HG03175 (cell line): ENCODE measurements around the gene RIN2.
"Not testable (repeated sequence)": the region's sequence is repeated elsewhere in the genome, so short reads cannot be mapped to it uniquely, and the experiment has no call there.

Experiments used
- ATAC-seq: cut with Tn5 transposase; IDR thresholded peaks from one replicate; pipeline ENCODE4 v1.9.1; 2021; ENCODE audit warnings: mild to moderate bottlenecking, moderate library complexity; ENCODE audit not compliant: unreplicated experiment

The RIN2 gene

DNA sequence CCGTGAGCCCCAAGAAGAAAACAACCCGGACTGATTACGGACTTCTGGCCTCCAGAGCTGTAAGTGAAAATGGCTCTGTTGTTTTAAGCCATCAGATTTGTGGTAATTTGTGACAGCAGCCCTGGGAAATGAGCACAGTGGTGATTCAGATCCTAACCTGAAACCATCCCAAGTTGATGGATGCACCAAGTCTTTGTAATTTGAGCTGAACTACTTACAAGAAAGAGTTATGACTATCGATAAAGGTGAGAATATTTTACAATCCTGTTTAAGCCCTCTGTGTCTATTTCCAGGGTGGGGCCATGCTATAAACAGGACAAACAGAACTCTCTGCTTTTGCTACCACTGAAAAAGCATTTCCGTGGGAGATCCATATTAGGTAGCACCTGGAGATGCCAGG lies 19.1 kb upstream of the RIN2 start:
- ATAC-seq: no peak

DNA sequence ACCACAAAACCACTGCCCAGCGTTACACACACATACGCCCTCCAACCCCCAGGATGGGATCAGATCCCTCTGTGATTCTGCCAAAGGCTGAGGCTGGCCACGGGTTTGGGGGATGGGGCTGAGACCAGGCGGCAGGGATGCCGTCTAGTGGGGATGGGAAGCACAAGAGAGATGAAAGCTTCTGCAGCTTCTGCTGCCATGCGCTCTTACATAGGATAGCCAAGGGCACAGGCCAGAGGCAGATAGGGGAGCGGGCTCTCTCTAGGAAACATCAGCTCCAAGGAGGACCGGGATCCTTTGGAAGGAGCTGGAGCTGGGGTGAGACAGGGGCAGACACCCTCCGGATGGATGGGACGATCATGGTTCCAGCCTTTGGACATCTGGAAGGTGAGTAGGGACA lies 18.7 kb upstream of the RIN2 start:
- ATAC-seq: no peak

DNA sequence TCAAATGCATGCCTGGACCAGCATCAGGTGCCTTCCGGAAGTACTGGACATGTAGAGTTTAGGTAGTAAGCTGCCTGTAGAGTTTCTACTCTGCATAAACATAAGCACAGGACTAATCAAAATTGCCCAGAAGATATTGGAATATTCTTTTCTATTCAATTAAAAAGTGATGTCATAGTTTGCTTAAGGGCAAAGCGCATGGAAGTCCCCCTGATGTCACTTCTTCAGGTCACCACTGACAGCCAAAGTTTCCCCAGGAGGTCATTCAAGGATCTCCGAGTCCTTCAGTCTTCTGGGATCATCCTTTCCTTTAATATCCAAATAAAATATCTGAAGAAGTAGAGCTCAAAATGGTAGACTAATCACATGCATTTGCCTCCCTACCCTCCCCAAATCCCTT lies 17.5 kb upstream of the RIN2 start:
- no peak for ATAC-seq

DNA sequence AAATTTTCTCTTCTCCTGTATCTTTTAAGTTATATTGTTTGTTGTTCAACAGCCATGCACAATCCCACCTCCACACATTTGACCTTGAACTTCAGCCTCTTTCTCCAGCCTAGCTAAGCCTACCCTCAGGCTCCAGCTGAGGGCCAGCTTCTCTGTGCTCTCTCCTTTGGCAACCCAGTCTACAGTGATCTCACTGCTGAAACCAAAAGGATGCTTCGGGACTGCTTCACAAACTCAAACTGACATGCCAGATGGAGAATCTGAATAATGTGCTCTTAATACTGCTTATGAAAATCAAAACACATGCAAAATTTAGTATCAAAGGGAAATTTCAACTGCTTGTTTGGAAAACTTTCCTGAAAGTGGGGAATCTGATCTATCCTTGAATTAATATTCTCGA lies 16.1 kb upstream of the RIN2 start:
- no peak for ATAC-seq

DNA sequence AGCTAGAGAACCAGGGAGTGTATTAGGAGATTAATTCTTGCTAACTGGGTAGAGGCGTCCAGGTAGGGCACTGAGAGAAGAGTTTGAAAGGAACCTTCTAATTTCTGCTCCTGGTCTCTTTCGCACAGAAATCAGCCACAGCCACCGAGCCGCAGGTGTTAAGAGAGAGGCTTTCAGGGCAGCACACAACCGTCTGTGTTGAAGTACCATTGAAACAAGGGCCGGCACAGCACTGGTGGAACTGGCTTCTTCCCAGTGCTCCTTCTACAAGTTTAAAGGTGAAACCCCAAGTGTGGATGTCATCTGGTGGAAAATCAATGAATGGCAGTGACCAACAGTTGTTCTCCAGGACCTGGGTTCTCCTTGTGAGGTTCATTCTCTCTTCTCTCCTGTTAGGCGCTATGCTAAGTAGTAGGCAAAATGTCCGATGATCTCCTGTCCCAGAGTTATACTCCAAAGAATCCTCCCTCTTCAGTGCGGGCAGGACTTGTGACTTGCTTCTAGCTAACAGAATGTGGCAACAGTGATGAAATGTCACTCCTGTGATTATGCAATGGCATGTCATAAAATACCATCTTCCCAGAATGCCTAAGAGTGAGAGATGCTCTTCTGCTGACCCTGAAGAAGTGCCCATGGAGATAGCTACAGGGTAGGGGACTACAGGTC lies 15.0 kb upstream of the RIN2 start:
- ATAC-seq: no peak

DNA sequence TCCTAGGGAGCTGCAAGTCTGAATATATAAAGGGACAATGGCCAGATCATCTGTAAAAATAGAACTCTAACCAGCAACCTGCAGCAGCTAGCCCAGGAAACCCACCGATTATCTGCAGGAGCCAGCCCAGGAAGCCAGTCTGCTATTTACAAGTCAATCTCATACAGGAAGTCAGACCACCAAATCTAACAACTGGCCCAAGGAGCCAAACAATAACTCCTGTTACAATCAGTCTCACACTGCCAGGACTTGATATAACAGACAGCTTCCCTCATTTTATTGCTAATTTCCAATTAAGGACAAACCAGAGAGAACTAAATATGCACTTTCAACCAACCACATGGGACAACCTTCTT lies 14.4 kb upstream of the RIN2 start:
- ATAC-seq: no peak

DNA sequence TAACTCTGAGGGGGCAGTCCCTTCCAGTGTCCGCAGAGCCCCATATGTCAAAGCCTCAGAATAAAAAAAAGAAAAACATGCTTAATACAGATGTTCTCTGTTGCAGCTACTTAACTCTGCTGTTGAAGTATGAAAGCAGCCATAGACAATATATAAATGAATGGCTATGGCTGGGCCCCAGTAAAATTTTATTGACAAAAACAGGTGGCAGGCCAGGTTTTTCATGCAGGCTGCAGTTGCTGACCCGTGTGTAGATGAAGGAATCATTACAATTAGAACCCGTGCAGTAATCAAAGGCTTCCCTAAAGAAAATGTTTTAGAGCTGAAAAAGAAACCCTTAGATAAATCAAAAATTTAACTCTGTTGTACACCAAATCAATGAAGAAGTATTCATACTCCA lies 13.0 kb upstream of the RIN2 start:
- ATAC-seq: no peak

DNA sequence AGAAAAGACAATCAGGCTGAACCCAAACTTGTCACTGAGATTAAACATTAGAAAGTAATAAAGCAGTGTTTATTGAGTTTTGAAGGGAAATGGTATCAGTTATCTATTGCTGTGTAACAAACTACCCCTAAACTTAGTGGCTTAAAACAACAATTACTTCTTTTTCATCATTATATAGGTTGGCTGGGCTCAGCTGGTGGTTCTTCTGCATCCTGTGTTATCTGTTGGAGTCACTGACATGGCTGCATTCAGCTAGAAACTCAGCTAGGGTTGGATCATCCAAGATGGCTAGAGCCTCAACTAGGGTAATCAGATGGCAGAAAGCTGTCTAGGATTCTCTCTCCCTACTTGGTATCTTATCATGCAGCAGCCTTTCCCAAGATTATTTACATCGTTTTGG lies 12.5 kb upstream of the RIN2 start:
- ATAC-seq: no peak

DNA sequence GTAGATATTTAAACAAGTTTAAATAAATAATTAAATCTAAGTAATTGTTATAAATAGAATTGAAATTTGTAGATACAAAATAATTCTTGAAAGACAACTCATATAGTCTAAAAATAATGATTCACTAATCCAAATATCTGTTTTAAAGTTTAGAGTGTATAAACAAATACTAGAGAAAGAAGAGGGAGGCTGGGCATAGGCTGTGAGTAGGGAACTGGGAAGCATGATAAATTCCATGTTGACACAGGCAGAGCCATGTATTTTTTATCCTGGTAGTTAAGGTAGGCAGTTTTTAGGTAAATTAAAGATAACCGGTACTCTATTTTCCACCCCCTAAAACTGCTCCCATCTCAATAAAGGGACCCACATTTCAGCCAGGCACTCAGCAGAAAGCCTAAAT lies 11.7 kb upstream of the RIN2 start:
- ATAC-seq: no peak

DNA sequence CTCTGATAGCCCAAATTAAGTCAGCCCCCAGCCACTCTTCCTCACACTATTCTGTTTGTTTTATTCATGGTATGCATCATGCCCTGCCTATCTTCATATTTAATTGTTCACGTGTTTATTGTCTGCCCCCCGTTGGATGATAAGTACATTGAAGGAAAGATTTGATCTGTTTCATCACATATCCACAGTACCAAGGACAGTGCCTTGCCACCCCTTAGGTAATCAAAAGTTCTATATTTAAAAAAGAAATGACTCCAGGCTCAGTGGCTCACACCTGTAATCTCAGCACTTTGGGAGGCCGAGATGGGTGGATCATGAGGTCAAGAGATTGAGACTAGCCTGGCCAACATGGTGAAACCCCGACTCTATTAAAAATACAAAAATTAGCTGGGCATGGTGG lies 10.2 kb upstream of the RIN2 start:
- no peak for ATAC-seq

DNA sequence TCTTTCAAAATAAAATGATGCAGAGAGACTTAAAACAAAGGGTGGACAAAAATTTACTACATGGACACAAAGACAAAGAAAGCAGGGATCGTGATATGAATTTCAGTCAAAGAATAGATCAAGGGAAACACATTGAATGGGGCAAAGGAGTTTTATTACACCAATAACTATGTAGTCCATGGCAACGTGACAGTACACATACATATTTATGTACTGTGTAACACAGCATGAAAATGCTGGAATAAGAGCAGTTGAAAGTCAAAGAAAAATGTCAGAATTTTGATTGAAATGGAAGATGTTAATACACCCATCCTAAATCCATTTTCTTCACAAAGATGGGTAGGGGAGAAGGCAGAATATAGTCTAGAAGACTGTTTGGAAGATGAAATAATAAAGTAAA lies 9.4 kb upstream of the RIN2 start:
- no peak for ATAC-seq

DNA sequence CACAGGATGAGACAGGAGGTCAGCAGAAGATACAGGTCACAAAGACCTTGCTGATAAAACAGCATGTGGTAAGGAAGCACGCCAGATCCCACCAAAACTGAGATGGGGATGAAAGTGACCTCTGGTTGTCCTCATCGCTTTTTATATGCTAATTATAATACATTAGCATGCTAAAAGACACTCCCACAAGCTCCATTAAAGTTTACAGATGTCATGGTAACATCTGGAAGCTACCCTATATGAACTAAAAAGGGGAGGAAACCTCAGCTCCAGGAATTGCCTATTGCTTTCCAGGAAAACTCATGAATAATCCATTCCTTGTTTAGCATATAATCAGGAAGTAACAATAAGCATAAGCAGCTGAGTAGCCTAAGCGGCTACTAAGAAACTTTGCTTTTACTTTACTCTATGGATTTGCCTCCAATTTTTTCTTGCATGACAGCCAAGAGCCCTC lies 8.4 kb upstream of the RIN2 start:
- ATAC-seq: no peak

DNA sequence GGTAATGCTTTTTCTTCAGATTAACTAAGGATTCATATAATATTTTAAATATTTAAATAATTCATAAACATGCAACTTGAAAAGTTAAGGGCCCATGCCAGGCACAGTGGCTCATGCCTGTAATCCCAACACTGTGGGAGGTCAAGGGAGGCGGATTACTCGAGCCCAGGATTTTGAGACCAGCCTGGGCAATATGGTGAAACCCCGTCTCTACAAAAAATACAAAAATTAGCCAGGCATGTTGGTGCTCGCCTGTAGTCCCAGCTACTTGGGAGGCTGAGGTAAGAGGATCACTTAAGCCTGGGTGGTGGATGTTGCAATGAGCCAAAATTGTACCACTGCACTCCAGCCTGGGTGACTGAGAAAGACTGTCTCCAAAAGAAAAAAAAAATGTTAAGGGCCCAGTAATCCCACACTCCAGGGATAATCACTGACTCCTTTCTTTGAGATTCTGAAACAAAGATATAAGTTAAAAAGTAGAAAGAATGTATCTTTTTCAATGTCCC lies 7.9 kb upstream of the RIN2 start:
- ATAC-seq: no peak

DNA sequence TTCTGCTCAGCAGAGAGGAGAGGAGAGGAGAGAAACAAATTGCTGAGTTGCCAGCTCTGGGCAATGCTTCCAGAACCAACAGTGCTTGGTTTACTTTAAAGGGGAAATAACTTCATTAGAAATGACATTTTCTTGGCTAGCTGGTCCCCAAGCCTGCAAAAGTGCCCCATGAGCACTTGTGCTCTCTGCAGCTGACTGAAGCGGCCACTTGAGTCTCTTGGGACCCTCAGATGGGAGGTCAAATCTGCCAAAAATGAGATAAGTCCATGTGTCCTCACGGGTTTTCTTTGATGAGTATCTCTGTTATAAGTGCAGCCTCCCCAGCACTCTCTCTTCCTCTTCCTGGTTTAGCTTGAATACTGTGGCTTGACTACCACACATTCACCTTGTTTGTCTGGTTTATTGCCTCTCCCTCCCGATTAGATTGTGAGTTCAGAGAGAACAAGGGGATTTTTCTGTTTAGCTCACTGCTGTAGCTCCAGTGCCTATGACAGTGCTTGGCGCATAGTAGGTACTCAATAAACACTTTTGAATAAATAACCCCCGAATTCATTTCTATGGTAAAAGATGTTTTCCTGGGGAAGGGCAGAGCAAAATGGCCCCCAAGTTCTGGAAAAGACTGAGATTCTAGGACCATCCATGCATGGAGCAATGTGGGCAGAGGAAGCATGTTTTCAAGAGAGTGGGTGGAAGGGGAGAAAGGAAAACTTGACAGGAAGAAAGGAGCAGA lies 7.0 kb upstream of the RIN2 start:
- ATAC-seq: no peak

DNA sequence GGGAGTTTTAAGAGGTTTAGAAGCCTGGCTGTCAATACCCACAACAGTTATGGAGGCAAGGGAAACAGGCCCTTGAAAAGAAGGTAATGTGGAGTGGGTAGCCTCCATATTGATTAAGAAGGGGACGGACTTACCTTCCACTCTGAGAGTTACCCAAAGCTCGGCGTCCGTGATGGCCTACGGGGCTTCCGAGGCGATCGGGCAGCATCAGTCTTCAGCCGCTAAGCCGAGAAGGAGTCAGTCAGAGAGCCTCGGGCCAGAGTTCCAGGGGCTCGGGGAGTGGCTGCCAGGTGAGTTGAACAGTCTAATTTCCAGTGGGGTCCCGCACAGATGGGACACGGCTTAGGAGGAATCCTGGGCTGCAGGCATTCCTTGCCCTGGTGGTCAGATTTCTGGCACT lies 3.9 kb upstream of the RIN2 start:
- ATAC-seq: not testable (repeated sequence)

DNA sequence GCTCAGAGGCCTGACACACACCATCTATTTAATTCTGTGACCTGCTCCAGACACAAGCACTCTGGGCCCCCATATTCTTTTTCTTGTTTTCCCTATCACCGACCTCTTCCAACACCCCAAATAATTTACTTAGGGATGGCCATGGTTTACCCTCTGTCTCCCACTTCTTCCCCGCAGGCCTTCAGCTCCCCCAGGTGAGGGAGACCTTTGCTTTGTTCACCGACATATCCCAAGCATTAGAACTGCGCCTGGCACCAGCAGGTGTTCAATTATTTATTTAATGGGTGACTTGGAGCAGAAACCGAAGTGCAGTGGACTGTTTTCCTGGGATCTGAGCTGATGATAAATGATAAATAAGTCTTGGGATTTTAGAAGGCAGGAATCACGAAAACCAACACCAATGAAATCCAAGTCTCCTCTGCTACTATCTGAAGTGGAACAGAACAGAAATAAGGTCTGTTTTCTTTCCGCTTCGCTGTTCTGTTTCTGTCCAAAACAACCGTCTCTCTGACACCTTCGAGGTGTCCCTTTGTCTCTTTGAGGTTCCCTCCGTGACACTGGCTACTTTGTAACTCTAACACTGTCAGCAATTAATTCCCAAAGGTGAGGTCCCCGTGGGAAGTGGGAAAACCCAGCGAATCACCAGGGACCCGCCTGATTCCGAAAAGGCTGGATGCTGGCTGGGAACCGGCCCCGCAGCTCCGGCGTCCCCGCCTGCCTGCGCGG lies 1.1 kb upstream of the RIN2 start:
- ATAC-seq: no peak

DNA sequence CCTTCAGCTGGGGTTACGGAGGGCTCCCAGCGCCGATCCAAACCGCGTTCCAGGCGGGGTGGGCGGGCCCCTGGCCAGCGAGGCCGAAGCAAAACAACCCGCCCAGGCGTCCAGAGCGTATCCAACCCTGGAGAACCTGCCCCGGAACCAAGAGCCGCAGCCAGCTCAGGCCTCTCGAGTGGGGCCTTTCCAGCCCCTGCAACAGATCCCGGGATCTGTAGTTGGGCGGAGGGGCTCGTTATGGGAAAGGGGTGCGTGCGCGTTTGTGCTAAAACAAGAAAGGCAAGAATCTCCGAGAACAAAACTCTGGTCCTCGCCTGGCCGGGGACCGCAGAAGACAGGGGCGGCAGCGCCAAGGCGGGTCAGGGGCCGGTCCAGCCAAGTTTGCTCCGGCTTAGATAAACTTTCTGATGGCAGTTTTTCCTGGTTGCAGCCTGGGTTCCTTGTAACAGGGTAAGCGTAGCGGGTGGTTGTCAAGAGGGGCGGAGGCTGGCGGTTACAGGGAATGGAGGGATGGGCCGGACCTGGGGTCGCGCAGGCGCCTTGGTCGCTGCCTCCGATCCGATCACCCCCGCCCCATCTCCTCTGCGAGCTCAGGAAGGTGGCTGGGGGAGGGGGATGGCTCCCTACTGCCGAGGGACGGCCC lies 448 bp upstream of the RIN2 start:
- no peak for ATAC-seq

DNA sequence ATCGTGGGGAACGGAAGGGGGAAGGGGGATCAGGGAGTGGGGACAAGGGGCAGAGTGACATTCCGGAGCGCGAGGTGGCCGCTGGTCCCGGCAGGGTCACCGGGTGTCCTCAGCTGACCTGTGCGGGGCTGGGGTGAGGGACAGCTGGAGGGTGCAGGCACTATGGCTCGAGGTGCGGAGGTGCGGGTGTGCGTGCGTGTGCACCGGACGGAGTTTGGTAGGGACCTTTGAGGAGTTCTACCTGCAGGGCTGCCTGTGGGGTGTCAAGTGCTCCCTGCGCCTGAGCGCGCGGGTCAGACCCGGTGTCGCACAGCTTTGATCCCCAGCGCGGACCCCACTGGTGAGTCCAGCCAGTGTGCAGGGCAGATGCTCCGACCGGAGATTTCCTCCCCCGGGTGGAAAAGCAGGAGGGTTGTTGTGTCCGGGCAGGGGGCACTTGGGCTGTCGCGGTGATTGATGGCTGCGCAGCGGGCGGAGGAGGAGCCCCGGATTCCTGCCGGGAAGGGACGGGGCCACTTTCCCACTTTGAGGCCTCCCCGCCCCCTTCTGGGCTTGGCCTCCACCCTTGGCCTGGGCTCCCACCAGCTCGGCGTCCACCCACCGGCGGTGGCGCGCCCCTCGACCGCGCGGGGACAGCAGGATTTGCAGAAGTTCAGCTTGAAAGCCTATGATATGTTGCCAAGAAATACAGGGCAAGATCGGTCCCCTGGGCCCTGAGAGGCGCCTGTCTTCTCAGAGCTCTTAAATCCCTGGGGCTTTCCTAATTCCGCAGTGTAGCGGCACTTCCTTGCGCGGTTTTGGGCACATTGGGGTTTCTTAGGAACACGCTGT lies 658 bp downstream of the RIN2 start:
- no peak for ATAC-seq

DNA sequence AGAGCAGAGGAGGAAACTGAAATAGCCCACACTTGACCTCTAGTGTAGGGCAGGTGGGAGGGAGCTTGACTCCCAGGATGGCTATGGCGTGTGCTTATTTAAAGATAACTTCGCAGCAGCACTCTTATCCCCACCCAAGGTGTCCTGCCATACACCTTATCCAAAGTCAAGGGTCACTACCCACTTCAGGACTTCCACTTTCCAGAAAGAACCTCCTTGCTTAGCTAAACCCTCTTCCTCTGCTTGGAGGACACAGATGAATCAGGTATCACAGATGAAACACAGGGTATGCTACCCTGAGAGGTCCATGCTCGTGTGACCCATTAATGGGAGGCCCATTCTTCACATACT lies 2.3 kb downstream of the RIN2 start:
- no peak for ATAC-seq

DNA sequence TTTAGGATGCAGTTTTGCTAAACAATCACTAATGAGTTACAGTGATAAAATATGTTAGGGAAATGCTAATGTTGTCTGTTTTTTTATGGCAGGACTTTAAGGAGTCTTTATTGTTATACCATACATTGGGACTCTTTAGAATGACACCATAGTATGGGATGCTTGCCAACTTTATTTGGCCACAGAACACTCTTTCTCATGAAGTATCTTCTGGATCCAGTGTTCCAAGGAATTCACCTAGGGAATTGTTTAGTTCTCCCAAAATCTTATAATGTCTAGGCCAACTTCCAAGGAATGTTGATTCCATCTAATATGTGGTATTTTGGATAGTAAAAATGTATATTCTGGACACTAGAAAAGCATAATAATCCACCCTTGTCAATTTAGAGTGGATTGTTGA lies 3.3 kb downstream of the RIN2 start:
- no peak for ATAC-seq

DNA sequence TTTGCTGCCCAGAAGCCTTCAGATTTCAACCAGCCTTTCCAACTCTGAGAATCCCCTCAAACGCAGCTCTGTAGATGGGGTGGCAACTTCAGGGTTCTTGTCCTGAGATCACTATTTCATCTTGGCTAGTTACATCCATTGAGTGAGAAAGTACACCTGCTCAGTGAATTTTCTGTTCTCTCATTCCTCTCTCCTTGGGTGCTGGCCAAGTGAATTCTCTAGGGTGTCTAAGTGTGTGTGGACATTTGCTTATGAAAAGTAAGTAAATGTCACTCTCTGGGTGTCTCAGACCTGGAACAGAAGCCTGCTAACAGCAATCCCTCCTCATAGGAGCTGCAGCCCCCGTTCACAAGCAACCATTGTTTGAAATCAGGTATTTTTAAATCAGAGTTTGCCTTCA lies 3.8 kb downstream of the RIN2 start:
- ATAC-seq: no peak
